Transverse colon (tissue), 4 donors: ENCODE results near the gene KRTAP4-9. TPM values are rescaled to one million over a fixed set of nuclear protein-coding genes. Genes with fewer than 3 reads are reported as not detected.
"Not testable (repeated sequence)": the region's sequence is repeated elsewhere in the genome, so short reads cannot be mapped to it uniquely, and the experiment has no call there.

Experiments used
- DNase-seq: peaks from one replicate; pipeline ENCODE4 v3.0.0-alpha.2; 2019
- H3K27ac ChIP-seq, 4 donors: fragments of 200-600 bp; sonication (generic); 2 replicates each; pipeline ENCODE4 v1.5.1; 2016 to 2018; ENCODE audit warnings: inconsistent platforms in 4 of 4
- H3K27me3 ChIP-seq: fragments of 200-600 bp; sonication (generic); 2 replicates; pipeline ENCODE4 v1.5.1; 2017; ENCODE audit warnings: inconsistent platforms
- H3K36me3 ChIP-seq, 4 donors: fragments of 200-600 bp; sonication (generic); 2 replicates each; pipeline ENCODE4 v1.5.1; 2017 to 2019; ENCODE audit warnings: inconsistent platforms in 4 of 4
- H3K4me1 ChIP-seq, 4 donors: fragments of 200-600 bp; sonication (generic); 2 replicates each; pipeline ENCODE4 v1.5.1; 2017 to 2020; ENCODE audit warnings: inconsistent platforms in 4 of 4
- H3K4me3 ChIP-seq, 4 donors: fragments of 200-600 bp; sonication (generic); 1 replicate in 1 of 4; 2 replicates in 3 of 4; pipeline versions ENCODE4 v1.5.1 to v1.6.1; 2017 to 2019; ENCODE audit warnings: inconsistent platforms in 4 of 4
- H3K9me3 ChIP-seq, 2 donors: fragments of 200-600 bp; sonication (generic); 2 replicates each; pipeline ENCODE4 v1.5.1; 2017 to 2019; ENCODE audit warnings: inconsistent platforms in 2 of 2
- CTCF ChIP-seq, 5 experiments: fragments of 200-600 bp in 3 of 5; fragments of 450-650 bp in 2 of 5; sonication (generic) in 3 of 5; IDR thresholded peaks; 1 replicate in 2 of 5; 2 replicates in 3 of 5; pipeline ENCODE4 v1.5.1; 2016 to 2017; ENCODE audit warnings: antibody characterized with exemption in 5 of 5, inconsistent platforms in 3 of 5, mild to moderate bottlenecking in 2 of 5, moderate library complexity in 1 of 5
- EP300 ChIP-seq: sonication (generic); formaldehyde crosslinking; IDR thresholded peaks from one replicate; pipeline ENCODE4 v1.6.1; 2017; ENCODE audit warnings: antibody characterized with exemption, low read depth
- POLR2A ChIP-seq: fragments of 450-650 bp; IDR thresholded peaks from one replicate; pipeline ENCODE4 v1.6.1; 2016; ENCODE audit warnings: antibody characterized with exemption, mild to moderate bottlenecking, moderate library complexity
- POLR2AphosphoS5 ChIP-seq, 3 donors: sonication (generic); formaldehyde crosslinking; IDR thresholded peaks; one replicate each; pipeline ENCODE4 v1.6.1; 2016; ENCODE audit warnings: antibody characterized with exemption in 3 of 3
- WGBS, 2 donors: methylation state at CpG; one replicate each; pipeline ENCODE4 v1.1.5; 2018; ENCODE audit warnings: low coverage in 1 of 2; 5-methylcytosine and 5-hydroxymethylcytosine counted together
- in situ Hi-C, 4 donors: fragments of 200-750 bp; cut with MboI; loops; one replicate each; pipeline versions ENCODE4 v1.15.0 to v1.15.1; 2017; ENCODE audit warnings: low sequenced_read_pairs in 3 of 4, low pct_ligation_motif_present in 1 of 4, low pct_unique_long_range_greater_than_20kb in 1 of 4
- intact Hi-C: fragments of 100-400 bp; cut with DNase I; formaldehyde crosslinking; loops from one replicate; pipeline ENCODE4 v1.15.1; 2023; ENCODE audit warnings: low total_unique reads
- total RNA-seq, 4 donors: library from RNA; depleted of rRNA; stranded (reverse); fragments of >200 nt; gene quantifications; one replicate each; pipeline ENCODE4 v1.1.0, GENCODE V29; 2016

Gene KRTAP4-9
- total RNA-seq, 4 donors from 2014 or later = not detected

GRCh38 chr17:41111151-41111885 is 6.1 kb downstream of the KRTAP4-9 start:
- TF ChIP-seq POLR2A = no peak
- TF ChIP-seq EP300 = no peak
- TF ChIP-seq CTCF (IDR thresholded peaks at IDR 0.05) = no peak
- no peak for TF ChIP-seq POLR2AphosphoS5 (IDR thresholded peaks at IDR 0.05)
- Histone ChIP-seq H3K36me3 (no peaks in the 10 kb centered on the region), H3K4me3 (no peak overlapping the region), H3K27ac (no peak overlapping the region), H3K27me3 (peaks cover 5% of the 10 kb centered on the region), H3K4me1 (no peaks in the 10 kb centered on the region), H3K9me3 (no peaks in the 10 kb centered on the region)
- in situ Hi-C loops = no loop called here
- DNase-seq = no peak
- intact Hi-C loops = no loop called here
- WGBS, 2 donors = 82 to 86% methylated on average over 2 of the region's 2 CpGs

GRCh38 chr17:41116297-41116696 is 11.1 kb downstream of the KRTAP4-9 start:
- in situ Hi-C loops (no loop called here), intact Hi-C loops (no loop called here)
- 0 to 28% methylated on average over 1 to 5 of the region's 5 CpGs for WGBS, 2 donors
- H3K27me3 ChIP-seq = peaks cover 8% of the 10 kb centered on the region
- DNase-seq = no peak
- TF ChIP-seq POLR2A = no peak
- no peak for TF ChIP-seq POLR2AphosphoS5 (IDR thresholded peaks at IDR 0.05)
- no peak for TF ChIP-seq EP300
- TF ChIP-seq CTCF (IDR thresholded peaks at IDR 0.05) = no peak
- H3K4me3 ChIP-seq = no peak overlapping the region
- H3K4me1 ChIP-seq = no peaks in the 10 kb centered on the region
- H3K36me3 ChIP-seq = no peaks in the 10 kb centered on the region
- H3K27ac ChIP-seq = no peak overlapping the region
- no peaks in the 10 kb centered on the region for H3K9me3 ChIP-seq

- in situ Hi-C loops, H3K9me3 ChIP-seq, H3K36me3 ChIP-seq, H3K27ac ChIP-seq, H3K27me3 ChIP-seq, H3K4me3 ChIP-seq, H3K4me1 ChIP-seq, intact Hi-C loops, DNase-seq: not testable (repeated sequence)
- WGBS, 2 donors = 76 to 100% methylated on average over 1 to 10 of the region's 10 CpGs
Measured at GRCh38 chr17:41117846-41118386, 12.7 kb downstream of the KRTAP4-9 start, which contains the start of gene KRTAP4-11. KRTAP4-11 (minus strand) TSS chr17:41118373; CDS start chr17:41118315, 58 bp downstream.

- Histone ChIP-seq H3K36me3 (no peaks in the 10 kb centered on the region), H3K27ac (no peak overlapping the region), H3K9me3 (no peaks in the 10 kb centered on the region), H3K4me3 (no peak overlapping the region), H3K27me3 (peaks cover 8% of the 10 kb centered on the region), H3K4me1 (no peaks in the 10 kb centered on the region)
- 87 to 89% methylated on average over 4 of the region's 4 CpGs for WGBS, 2 donors
- no peak for DNase-seq
- in situ Hi-C loops = no loop called here
- TF ChIP-seq CTCF (IDR thresholded peaks at IDR 0.05) = no peak
- no peak for TF ChIP-seq POLR2AphosphoS5 (IDR thresholded peaks at IDR 0.05)
- no peak for TF ChIP-seq EP300
- TF ChIP-seq POLR2A = no peak
- intact Hi-C loops = no loop called here
Measured at GRCh38 chr17:41118721-41119120, 13.5 kb downstream of the KRTAP4-9 start.

GRCh38 chr17:41119696-41120690 is 14.8 kb downstream of the KRTAP4-9 start:
- DNase-seq, intact Hi-C loops, H3K9me3 ChIP-seq, H3K36me3 ChIP-seq, H3K4me1 ChIP-seq, H3K27ac ChIP-seq, in situ Hi-C loops, H3K27me3 ChIP-seq, H3K4me3 ChIP-seq: not testable (repeated sequence)
- WGBS, 2 donors = 56 to 60% methylated on average over 8 to 11 of the region's 11 CpGs
